ENCODE measurements around the gene SLC22A7. TPM values are rescaled to one million over a fixed set of nuclear protein-coding genes. Genes with fewer than 3 reads are reported as not detected.
"Not testable (repeated sequence)": the region's sequence is repeated elsewhere in the genome, so short reads cannot be mapped to it uniquely, and the experiment has no call there.

The SLC22A7 gene
- total RNA-seq, 1 donor from 2014 or later = not detected

DNA sequence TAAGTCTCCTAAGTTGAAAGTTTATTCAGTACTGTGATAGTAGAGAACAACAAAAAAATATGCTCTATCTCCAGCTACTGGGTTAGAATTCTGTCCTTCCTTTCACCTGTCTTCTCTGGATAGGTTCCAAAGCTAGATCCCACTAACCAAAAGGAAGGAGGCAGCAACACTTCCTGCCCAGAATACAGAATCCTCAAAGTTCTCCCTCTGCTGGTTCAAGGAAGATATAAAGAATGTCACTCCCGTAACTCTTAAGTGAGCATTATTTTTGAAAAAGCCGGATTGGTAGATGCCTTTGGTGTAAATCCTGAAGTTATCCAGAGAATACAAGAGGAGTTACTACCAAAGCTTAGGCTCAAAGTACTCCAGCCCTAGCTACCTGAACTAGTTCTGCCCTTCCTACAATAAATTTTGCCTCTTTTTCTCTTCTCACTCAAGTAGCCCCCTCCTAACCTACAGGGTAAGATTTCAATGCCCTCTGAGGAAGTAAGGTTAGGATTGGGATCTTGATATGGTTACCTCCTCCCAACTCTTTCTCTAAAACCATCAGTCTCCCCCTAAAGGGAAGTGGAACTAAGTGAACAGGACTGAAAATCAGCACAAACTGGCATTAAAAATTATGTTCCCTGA is 36.5 kb downstream of the SLC22A7 start:
- H3K4me1 Mint-ChIP-seq = peaks cover 56% of the 10 kb centered on the region
- H3K36me3 Mint-ChIP-seq (ENCODE audit: low read depth) = peaks cover 64% of the 10 kb centered on the region
- H3K27ac Mint-ChIP-seq = peak overlapping the region; percentile 15
- H3K27me3 Mint-ChIP-seq = no peaks in the 10 kb centered on the region
- TF ChIP-seq, protein P1, sequence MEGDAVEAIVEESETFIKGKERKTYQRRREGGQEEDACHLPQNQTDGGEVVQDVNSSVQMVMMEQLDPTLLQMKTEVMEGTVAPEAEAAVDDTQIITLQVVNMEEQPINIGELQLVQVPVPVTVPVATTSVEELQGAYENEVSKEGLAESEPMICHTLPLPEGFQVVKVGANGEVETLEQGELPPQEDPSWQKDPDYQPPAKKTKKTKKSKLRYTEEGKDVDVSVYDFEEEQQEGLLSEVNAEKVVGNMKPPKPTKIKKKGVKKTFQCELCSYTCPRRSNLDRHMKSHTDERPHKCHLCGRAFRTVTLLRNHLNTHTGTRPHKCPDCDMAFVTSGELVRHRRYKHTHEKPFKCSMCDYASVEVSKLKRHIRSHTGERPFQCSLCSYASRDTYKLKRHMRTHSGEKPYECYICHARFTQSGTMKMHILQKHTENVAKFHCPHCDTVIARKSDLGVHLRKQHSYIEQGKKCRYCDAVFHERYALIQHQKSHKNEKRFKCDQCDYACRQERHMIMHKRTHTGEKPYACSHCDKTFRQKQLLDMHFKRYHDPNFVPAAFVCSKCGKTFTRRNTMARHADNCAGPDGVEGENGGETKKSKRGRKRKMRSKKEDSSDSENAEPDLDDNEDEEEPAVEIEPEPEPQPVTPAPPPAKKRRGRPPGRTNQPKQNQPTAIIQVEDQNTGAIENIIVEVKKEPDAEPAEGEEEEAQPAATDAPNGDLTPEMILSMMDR (IDR thresholded peaks at IDR 0.05) = no peak
- DNase-seq = no peak
- POLR2A ChIA-PET = interaction anchor here (0.7 to 1.2 kb wide), 3 partner anchors 8 to 50 kb away, joined by 3 to 6 read pairs (median 4); partner anchors contain the start of gene CRIP3
- CTCF ChIA-PET = interaction anchor here (0.9 to 7.4 kb wide), 8 partner anchors 11 to 71 kb away, joined by 3 to 52 read pairs (median 6); partner anchors contain the start of gene CRIP3
- H3K4me3 Mint-ChIP-seq = no peak overlapping the region
- no peaks in the 10 kb centered on the region for H3K9me3 Mint-ChIP-seq
- intact Hi-C loops (cut with micrococcal nuclease) = loop anchor here (1.0 kb wide), 2 partner anchors 26 to 71 kb away; partner anchors contain the start of gene CRIP3
- ATAC-seq (ENCODE audit: low read depth) = no peak

DNA sequence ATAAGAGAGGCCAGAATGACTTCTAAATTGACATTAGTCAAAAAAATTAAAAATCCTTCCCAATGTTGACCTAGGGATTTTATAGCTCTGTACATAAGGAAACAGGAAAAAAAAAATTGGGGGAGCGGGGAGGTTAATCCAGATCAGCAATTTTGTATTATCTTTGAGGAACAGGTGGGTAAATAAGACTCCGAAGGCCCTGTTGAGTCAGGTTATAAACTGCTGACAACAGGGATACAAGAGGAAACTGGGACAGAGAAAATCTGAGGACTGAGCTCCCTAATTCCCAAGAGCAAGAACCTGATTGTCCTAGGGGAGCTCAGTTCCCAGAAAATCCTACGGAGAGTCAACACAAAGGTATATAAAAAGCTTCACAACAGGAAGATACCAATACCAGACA is 37.4 kb downstream of the SLC22A7 start:
- H3K4me3 Mint-ChIP-seq = no peak overlapping the region
- H3K36me3 Mint-ChIP-seq (ENCODE audit: low read depth) = peaks cover 72% of the 10 kb centered on the region
- TF ChIP-seq, protein P1 (IDR thresholded peaks at IDR 0.05) = no peak
- intact Hi-C loops (cut with micrococcal nuclease) = no loop called here
- no peak for DNase-seq
- no peak for ATAC-seq (ENCODE audit: low read depth)
- no peaks in the 10 kb centered on the region for H3K27me3 Mint-ChIP-seq
- peak overlapping the region; percentile 21 for H3K27ac Mint-ChIP-seq
- CTCF ChIA-PET = interaction anchor here (0.7 to 7.4 kb wide), 7 partner anchors 15 to 72 kb away, joined by 3 to 52 read pairs (median 4); partner anchors contain the start of gene CRIP3
- H3K4me1 Mint-ChIP-seq = peaks cover 64% of the 10 kb centered on the region
- POLR2A ChIA-PET = interaction anchor here (0.6 to 5.7 kb wide), 2 partner anchors 13 to 32 kb away, joined by 13 to 39 read pairs; partner anchors contain the start of gene ZNF318
- no peaks in the 10 kb centered on the region for H3K9me3 Mint-ChIP-seq

DNA sequence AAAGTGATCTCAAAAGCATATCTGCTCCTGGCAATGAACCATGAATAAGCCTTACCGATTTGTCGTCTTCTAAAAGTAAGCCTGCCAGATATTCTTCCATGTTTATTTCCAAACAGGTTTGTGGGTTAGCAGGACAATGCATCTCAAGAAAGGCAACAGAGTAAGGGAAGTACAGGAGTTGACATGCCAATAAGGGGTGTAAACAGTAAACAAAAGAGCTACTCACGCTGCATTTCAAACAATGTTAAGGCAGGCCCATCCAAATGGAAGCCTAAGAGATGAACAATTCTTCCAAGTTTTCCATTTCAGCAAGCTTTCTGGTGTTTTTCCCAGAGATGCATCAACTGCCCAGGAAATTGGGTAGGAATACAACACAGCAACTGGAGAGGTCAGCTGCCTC is 38.3 kb downstream of the SLC22A7 start:
- Mint-ChIP-seq H3K36me3 (ENCODE audit: low read depth) (peaks cover 74% of the 10 kb centered on the region), H3K4me1 (peaks cover 59% of the 10 kb centered on the region), H3K4me3 (no peak overlapping the region), H3K27ac (no peak overlapping the region), H3K9me3 (no peaks in the 10 kb centered on the region), H3K27me3 (no peaks in the 10 kb centered on the region)
- TF ChIP-seq, protein P1 (IDR thresholded peaks at IDR 0.05) = no peak
- ChIA-PET CTCF (interaction anchor here (0.6 to 7.4 kb wide), 2 partner anchors 9 to 27 kb away, joined by 3 to 52 read pairs; partner anchors contain the start of gene CRIP3), POLR2A (interaction anchor here (1.1 to 5.7 kb wide), 2 partner anchors 14 to 31 kb away, joined by 3 to 39 read pairs; partner anchors contain the start of gene ZNF318)
- intact Hi-C loops (cut with micrococcal nuclease) = no loop called here
- DNase-seq = no peak
- no peak for ATAC-seq (ENCODE audit: low read depth)

DNA sequence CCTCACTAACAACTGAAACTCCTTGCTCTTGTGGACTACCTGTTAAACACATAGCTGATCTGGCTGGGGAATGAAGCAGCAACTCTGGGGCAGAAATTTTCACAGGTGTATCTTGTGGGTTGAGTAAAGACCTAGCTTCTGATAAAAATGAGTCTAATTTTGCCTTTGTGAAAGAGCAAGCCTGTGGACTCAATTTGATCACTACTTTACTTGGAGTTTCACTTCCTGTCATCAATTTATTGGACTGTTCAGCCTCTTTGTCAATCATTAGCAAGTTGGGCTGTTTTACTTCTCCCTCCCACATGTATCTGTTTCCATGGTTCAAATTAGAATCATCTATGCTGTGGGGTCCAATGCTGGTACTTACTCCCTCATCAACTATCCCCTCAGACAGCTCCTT is 40.2 kb downstream of the SLC22A7 start:
- ChIA-PET POLR2A (interaction anchor here (0.9 to 5.7 kb wide), 12 partner anchors 12 to 409 kb away, joined by 3 to 39 read pairs (median 8); partner anchors contain the start of genes CNPY3, CRIP3 and ZNF318), CTCF (interaction anchor here (1.1 to 7.4 kb wide), 4 partner anchors 20 to 167 kb away, joined by 3 to 52 read pairs (median 4); partner anchors contain the start of gene CRIP3)
- TF ChIP-seq, protein P1 (IDR thresholded peaks at IDR 0.05) = no peak
- H3K4me1 Mint-ChIP-seq = peaks cover 52% of the 10 kb centered on the region
- peaks cover 84% of the 10 kb centered on the region for H3K36me3 Mint-ChIP-seq (ENCODE audit: low read depth)
- ATAC-seq (ENCODE audit: low read depth) (peak; percentile 45), DNase-seq (no peak)
- H3K4me3 Mint-ChIP-seq = peak overlapping the region; percentile 33
- peak overlapping the region; percentile 78 for H3K27ac Mint-ChIP-seq
- intact Hi-C loops (cut with micrococcal nuclease) = no loop called here
- no peaks in the 10 kb centered on the region for H3K27me3 Mint-ChIP-seq
- H3K9me3 Mint-ChIP-seq = no peaks in the 10 kb centered on the region

DNA sequence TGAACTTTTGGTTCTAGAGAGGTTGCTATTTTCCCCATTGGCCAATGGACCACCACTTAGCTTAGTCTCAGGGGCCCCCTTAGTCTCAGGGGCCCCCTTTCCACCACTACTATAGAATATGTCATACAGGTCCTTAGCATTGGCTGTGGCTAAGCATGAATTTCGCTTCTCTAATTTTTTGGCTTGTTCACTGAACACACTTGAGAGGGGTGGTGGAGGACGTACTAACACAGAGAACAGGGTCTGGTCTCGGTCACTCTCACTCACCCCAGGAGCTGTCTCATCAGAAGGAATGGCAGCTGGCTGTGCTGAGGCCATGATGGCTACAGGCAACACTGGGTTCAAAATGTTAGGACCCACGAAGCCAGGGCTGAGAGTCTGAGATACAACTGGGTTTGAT is 41.1 kb downstream of the SLC22A7 start:
- Mint-ChIP-seq H3K4me3 (peak overlapping the region; percentile 51), H3K9me3 (no peaks in the 10 kb centered on the region), H3K27me3 (no peaks in the 10 kb centered on the region), H3K36me3 (ENCODE audit: low read depth) (peaks cover 91% of the 10 kb centered on the region), H3K4me1 (peaks cover 52% of the 10 kb centered on the region), H3K27ac (peak overlapping the region; percentile 78)
- ChIA-PET POLR2A (interaction anchor here (0.6 to 5.7 kb wide), 10 partner anchors 13 to 410 kb away, joined by 3 to 39 read pairs (median 6); partner anchors contain the start of genes ABCC10, CNPY3, CRIP3 and ZNF318), CTCF (interaction anchor here (1.1 to 7.4 kb wide), 3 partner anchors 21 to 59 kb away, joined by 4 to 52 read pairs (median 5); partner anchors contain the start of gene CRIP3)
- peak; percentile 88 for ATAC-seq (ENCODE audit: low read depth)
- TF ChIP-seq, protein P1 (IDR thresholded peaks at IDR 0.05) = no peak
- no peak for DNase-seq
- intact Hi-C loops (cut with micrococcal nuclease) = loop anchor here (1.0 kb wide), 3 partner anchors 17 to 45 kb away; partner anchors contain the start of gene CRIP3

DNA sequence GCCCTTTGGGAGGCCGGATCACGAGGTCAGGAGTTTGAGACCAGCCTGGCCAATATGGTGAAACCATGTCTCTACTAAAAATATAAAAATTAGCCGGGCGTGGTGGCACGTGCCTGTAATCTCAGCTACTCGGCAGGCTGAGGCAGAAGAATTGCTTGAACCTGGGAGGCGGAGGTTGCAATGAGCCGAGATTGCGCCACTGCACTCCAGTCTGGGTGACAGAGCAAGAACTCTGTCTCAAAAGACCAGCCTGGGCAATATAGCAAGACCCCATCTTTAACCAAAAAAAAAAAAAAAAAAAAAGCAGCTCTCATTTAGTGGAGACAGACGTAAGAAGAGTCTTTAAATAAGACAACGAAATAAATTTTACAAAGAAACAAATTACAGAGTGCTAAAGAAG is 48.2 kb downstream of the SLC22A7 start:
- DNase-seq = not testable (repeated sequence)

More for the DNA sequence above, 48.2 kb downstream of the SLC22A7 start:
- POLR2A ChIA-PET = interaction anchor here (0.6 to 1.0 kb wide), 4 partner anchors 16 to 416 kb away, joined by 3 to 4 read pairs (median 4); partner anchors contain the start of gene ZNF318
- ATAC-seq (ENCODE audit: low read depth); H3K4me1 Mint-ChIP-seq; H3K27me3 Mint-ChIP-seq; H3K9me3 Mint-ChIP-seq; intact Hi-C loops (cut with micrococcal nuclease); H3K27ac Mint-ChIP-seq; H3K4me3 Mint-ChIP-seq: not testable (repeated sequence)
- CTCF ChIA-PET = interaction anchor here (1.1 to 1.7 kb wide), 2 partner anchors 10 to 51 kb away, joined by 3 read pairs; no protein-coding TSS in a partner anchor
- peaks cover 51% of the 10 kb centered on the region for H3K36me3 Mint-ChIP-seq (ENCODE audit: low read depth)
